MCF 10A (cell line): ENCODE measurements around the gene KLHL12. TPM values are rescaled to one million over a fixed set of nuclear protein-coding genes. Genes with fewer than 3 reads are reported as not detected.

ENCODE experiments used
- BruUV-seq: library from RNA; stranded (reverse); fragments of 400-500 nt; replicated peaks from 2 replicates; lab custom pipeline; 2021; lab: Mats Ljungman, UMichigan
- CTCF ChIA-PET: fragments of 300-600 bp; sonication (Branson Sonifier 250); formaldehyde crosslinking; extraction: SDS; loops from one replicate; lab custom pipeline; 2021; ENCODE audit warnings: antibody characterized with exemption, inconsistent platforms; lab: Yijun Ruan, JAX
- POLR2A ChIA-PET: fragments of 300-600, 350-650 bp; sonication (Branson Sonifier 250); formaldehyde crosslinking; extraction: SDS; loops from one replicate; lab custom pipeline; 2020; ENCODE audit warnings: antibody characterized with exemption, inconsistent platforms; lab: Yijun Ruan, JAX
- DNase-seq: peaks from one replicate; pipeline ENCODE4 v3.0.0-alpha.2; 2018; ENCODE audit not compliant: unreplicated experiment
- H3K27ac Mint-ChIP-seq: one replicate; pipeline ENCODE4 v1.8.0; 2022; ENCODE audit warnings: mild to moderate bottlenecking, low read depth, mixed read lengths; ENCODE audit not compliant: unreplicated experiment
- H3K27me3 Mint-ChIP-seq: one replicate; pipeline ENCODE4 v1.8.0; 2022; ENCODE audit warnings: mixed read lengths; ENCODE audit not compliant: insufficient read depth, unreplicated experiment
- H3K36me3 Mint-ChIP-seq: one replicate; pipeline ENCODE4 v1.8.0; 2022; ENCODE audit warnings: mild to moderate bottlenecking, moderate library complexity, mixed read lengths; ENCODE audit not compliant: insufficient read depth, unreplicated experiment
- H3K4me1 Mint-ChIP-seq: one replicate; pipeline ENCODE4 v1.8.0; 2022; ENCODE audit warnings: mixed read lengths; ENCODE audit not compliant: insufficient read depth, unreplicated experiment
- H3K4me3 Mint-ChIP-seq: one replicate; pipeline ENCODE4 v1.8.0; 2022; ENCODE audit warnings: mild to moderate bottlenecking, moderate library complexity, mixed read lengths; ENCODE audit not compliant: unreplicated experiment
- H3K9me3 Mint-ChIP-seq: one replicate; pipeline ENCODE4 v1.8.0; 2022; ENCODE audit warnings: mixed read lengths; ENCODE audit not compliant: unreplicated experiment
- intact Hi-C: fragments of 100-400 bp; cut with micrococcal nuclease; formaldehyde crosslinking; loops from 2 replicates; pipeline ENCODE4 v1.14.1; 2022
- total RNA-seq: library from RNA; stranded (reverse); gene quantifications from 2 replicates; pipeline ENCODE4 v1.2.3, GENCODE V29; 2022
- TF ChIP-seq, protein P1 (sequence below): fragments of 200-600 bp; IDR thresholded peaks from one replicate; pipeline ENCODE4 v1.8.0; 2022; ENCODE audit warnings: antibody characterized with exemption, mild to moderate bottlenecking; ENCODE audit not compliant: unreplicated experiment

The KLHL12 gene
- total RNA-seq, 1 experiment from 2014 or later: 51.0 TPM

DNA sequence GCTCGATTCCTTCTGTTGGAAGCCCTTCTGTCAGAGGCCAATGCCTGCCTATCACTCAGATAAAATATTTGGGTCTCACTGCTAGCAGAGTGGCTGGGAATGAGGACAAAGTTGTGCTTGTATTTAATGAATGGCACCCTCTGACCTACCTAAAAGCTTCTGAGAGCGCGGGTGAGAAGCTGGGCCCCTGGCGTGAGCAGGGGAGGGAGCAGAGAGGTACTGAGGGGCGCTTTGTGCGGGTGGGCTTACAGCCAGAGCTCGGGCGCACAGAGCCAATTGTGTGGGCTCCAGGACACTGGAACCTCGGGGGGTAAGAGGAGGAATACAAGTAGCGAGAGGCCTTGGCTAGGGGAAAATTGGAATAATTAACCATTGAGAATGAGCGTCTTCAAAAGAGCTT, 84.0 kb downstream of the KLHL12 start:
- intact Hi-C loops: no loop called here
- BruUV-seq: no TSS peak
- H3K27ac Mint-ChIP-seq: no peak overlapping the region
- DNase-seq: no peak
- POLR2A ChIA-PET: interaction anchor here (0.6 to 3.5 kb wide), 3 partner anchors 8 to 954 kb away, joined by 3 to 11 read pairs (median 6); partner anchors contain the start of gene PCAT6
- no peaks in the 10 kb centered on the region for H3K36me3 Mint-ChIP-seq
- CTCF ChIA-PET: interaction anchor here (0.6 to 1.6 kb wide), 4 partner anchors 10 to 124 kb away, joined by 3 to 4 read pairs (median 4); no protein-coding TSS in a partner anchor
- H3K4me3 Mint-ChIP-seq: no peak overlapping the region
- TF ChIP-seq, protein P1, sequence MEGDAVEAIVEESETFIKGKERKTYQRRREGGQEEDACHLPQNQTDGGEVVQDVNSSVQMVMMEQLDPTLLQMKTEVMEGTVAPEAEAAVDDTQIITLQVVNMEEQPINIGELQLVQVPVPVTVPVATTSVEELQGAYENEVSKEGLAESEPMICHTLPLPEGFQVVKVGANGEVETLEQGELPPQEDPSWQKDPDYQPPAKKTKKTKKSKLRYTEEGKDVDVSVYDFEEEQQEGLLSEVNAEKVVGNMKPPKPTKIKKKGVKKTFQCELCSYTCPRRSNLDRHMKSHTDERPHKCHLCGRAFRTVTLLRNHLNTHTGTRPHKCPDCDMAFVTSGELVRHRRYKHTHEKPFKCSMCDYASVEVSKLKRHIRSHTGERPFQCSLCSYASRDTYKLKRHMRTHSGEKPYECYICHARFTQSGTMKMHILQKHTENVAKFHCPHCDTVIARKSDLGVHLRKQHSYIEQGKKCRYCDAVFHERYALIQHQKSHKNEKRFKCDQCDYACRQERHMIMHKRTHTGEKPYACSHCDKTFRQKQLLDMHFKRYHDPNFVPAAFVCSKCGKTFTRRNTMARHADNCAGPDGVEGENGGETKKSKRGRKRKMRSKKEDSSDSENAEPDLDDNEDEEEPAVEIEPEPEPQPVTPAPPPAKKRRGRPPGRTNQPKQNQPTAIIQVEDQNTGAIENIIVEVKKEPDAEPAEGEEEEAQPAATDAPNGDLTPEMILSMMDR: no peak
- no peaks in the 10 kb centered on the region for H3K27me3 Mint-ChIP-seq
- no peaks in the 10 kb centered on the region for H3K9me3 Mint-ChIP-seq
- H3K4me1 Mint-ChIP-seq: no peaks in the 10 kb centered on the region

Other genes starting within 250 kb of the KLHL12 start
- not detected in 2 replicates for gene SYT2, start 216.8 kb downstream of the KLHL12 start, total RNA-seq
- gene KDM5B, start 118.8 kb downstream of the KLHL12 start, total RNA-seq: 180 and 203 TPM in 2 replicates
- 3.2 and 5.4 TPM in 2 replicates for gene PCAT6, start 116.3 kb downstream of the KLHL12 start, total RNA-seq
- 11.2 and 13.5 TPM in 2 replicates for gene RABIF, start 38.1 kb downstream of the KLHL12 start, total RNA-seq
- 157 and 168 TPM in 2 replicates for gene ADIPOR1, start 31.1 kb upstream of the KLHL12 start, total RNA-seq
- 41.3 and 52.7 TPM in 2 replicates for gene CYB5R1, start 40.0 kb upstream of the KLHL12 start, total RNA-seq
- 104 and 108 TPM in 2 replicates for gene TMEM183A, start 80.1 kb upstream of the KLHL12 start, total RNA-seq
- gene PPFIA4, start 99.3 kb upstream of the KLHL12 start, total RNA-seq: 0.16 and 0.49 TPM in 2 replicates
- not detected in 2 replicates for gene MYOG, start 158.8 kb upstream of the KLHL12 start, total RNA-seq
- 0.26 and 0.34 TPM in 2 replicates for gene ADORA1, start 200.5 kb upstream of the KLHL12 start, total RNA-seq
- not detected in 2 replicates for gene MYBPH, start 248.6 kb upstream of the KLHL12 start, total RNA-seq